Stomach (tissue), 4 donors: Measurements from ENCODE around the gene DLG4.

Experiments
- CTCF ChIP-seq, 7 experiments: fragments of 450-650 bp in 4 of 7; fragments of 200-600 bp in 3 of 7; sonication (generic) in 3 of 7; IDR thresholded peaks; one replicate each; pipeline ENCODE4 v1.5.1; 2016 to 2019; ENCODE audit warnings: antibody characterized with exemption in 7 of 7, control low read depth in 2 of 7, mild to moderate bottlenecking in 1 of 7
- EP300 ChIP-seq: sonication (generic); formaldehyde crosslinking; IDR thresholded peaks from one replicate; pipeline ENCODE4 v1.6.1; 2017; ENCODE audit warnings: antibody characterized with exemption
- POLR2A ChIP-seq, 4 donors: fragments of 450-650 bp; IDR thresholded peaks; one replicate each; pipeline ENCODE4 v1.6.1; 2016; ENCODE audit warnings: antibody characterized with exemption in 4 of 4, control low read depth in 2 of 4, mild to moderate bottlenecking in 1 of 4, moderate library complexity in 1 of 4
- POLR2AphosphoS5 ChIP-seq, 3 donors: sonication (generic); formaldehyde crosslinking; IDR thresholded peaks; one replicate each; pipeline ENCODE4 v1.6.1; 2016; ENCODE audit warnings: antibody characterized with exemption in 3 of 3

GRCh38 chr17:7167832-7168231, 51.8 kb downstream of the DLG4 start:
- TF ChIP-seq CTCF (IDR thresholded peaks at IDR 0.05): no peak
- no peak for TF ChIP-seq POLR2A (IDR thresholded peaks at IDR 0.05)
- TF ChIP-seq EP300: no peak
- TF ChIP-seq POLR2AphosphoS5 (IDR thresholded peaks at IDR 0.05): no peak
